ENCODE results near the gene ZDHHC9.

The ZDHHC9 gene

GRCh38 chrX:129830494-129830893 lies 13.2 kb downstream of the ZDHHC9 start:
- no peak for TF ChIP-seq GATA2 (IDR thresholded peaks at IDR 0.05; ENCODE audit: low read depth, low read length)

- TF ChIP-seq GATA3 (IDR thresholded peaks at IDR 0.05; ENCODE audit: low read depth, low read length) (no peak), GATA2 (IDR thresholded peaks at IDR 0.05; ENCODE audit: low read depth, low read length) (no peak)
Observed at GRCh38 chrX:129825746-129826505, 17.8 kb downstream of the ZDHHC9 start.

- TF ChIP-seq GATA2 (IDR thresholded peaks at IDR 0.05; ENCODE audit: low read depth, low read length): no peak
- TF ChIP-seq GATA3 (IDR thresholded peaks at IDR 0.05; ENCODE audit: low read depth, low read length): no peak
Observed at GRCh38 chrX:129824620-129825019, 19.1 kb downstream of the ZDHHC9 start.

GRCh38 chrX:129823522-129823921 lies 20.2 kb downstream of the ZDHHC9 start:
- TF ChIP-seq GATA3 (IDR thresholded peaks at IDR 0.05; ENCODE audit: low read depth, low read length): no peak

- TF ChIP-seq GATA3 (IDR thresholded peaks at IDR 0.05; ENCODE audit: low read depth, low read length): no peak
- no peak for TF ChIP-seq GATA2 (IDR thresholded peaks at IDR 0.05; ENCODE audit: low read depth, low read length)
Observed at GRCh38 chrX:129823115-129823514, 20.6 kb downstream of the ZDHHC9 start.

GRCh38 chrX:129818123-129818522 lies 25.6 kb downstream of the ZDHHC9 start:
- TF ChIP-seq GATA3 (IDR thresholded peaks at IDR 0.05; ENCODE audit: low read depth, low read length) (no peak), GATA2 (IDR thresholded peaks at IDR 0.05; ENCODE audit: low read depth, low read length) (no peak)

- TF ChIP-seq GATA3 (IDR thresholded peaks at IDR 0.05; ENCODE audit: low read depth, low read length) (no peak), GATA2 (IDR thresholded peaks at IDR 0.05; ENCODE audit: low read depth, low read length) (no peak)
Observed at GRCh38 chrX:129813662-129814368, 29.9 kb downstream of the ZDHHC9 start.

GRCh38 chrX:129808829-129809796 lies 34.6 kb downstream of the ZDHHC9 start:
- TF ChIP-seq GATA3 (IDR thresholded peaks at IDR 0.05; ENCODE audit: low read depth, low read length) (no peak), GATA2 (IDR thresholded peaks at IDR 0.05; ENCODE audit: low read depth, low read length) (no peak)

GRCh38 chrX:129808158-129808828 lies 35.4 kb downstream of the ZDHHC9 start:
- TF ChIP-seq GATA3 (IDR thresholded peaks at IDR 0.05; ENCODE audit: low read depth, low read length) (no peak), GATA2 (IDR thresholded peaks at IDR 0.05; ENCODE audit: low read depth, low read length) (no peak)

GRCh38 chrX:129804806-129805205 lies 38.9 kb downstream of the ZDHHC9 start:
- TF ChIP-seq GATA3 (IDR thresholded peaks at IDR 0.05; ENCODE audit: low read depth, low read length): no peak
- no peak for TF ChIP-seq GATA2 (IDR thresholded peaks at IDR 0.05; ENCODE audit: low read depth, low read length)

GRCh38 chrX:129802863-129803262 lies 40.8 kb downstream of the ZDHHC9 start:
- TF ChIP-seq GATA3 (IDR thresholded peaks at IDR 0.05; ENCODE audit: low read depth, low read length) (no peak), GATA2 (IDR thresholded peaks at IDR 0.05; ENCODE audit: low read depth, low read length) (no peak)

GRCh38 chrX:129800186-129800585 lies 43.5 kb downstream of the ZDHHC9 start:
- no peak for TF ChIP-seq GATA3 (IDR thresholded peaks at IDR 0.05; ENCODE audit: low read depth, low read length)
- TF ChIP-seq GATA2 (IDR thresholded peaks at IDR 0.05; ENCODE audit: low read depth, low read length): no peak

GRCh38 chrX:129798888-129799287 lies 44.8 kb downstream of the ZDHHC9 start:
- no peak for TF ChIP-seq GATA3 (IDR thresholded peaks at IDR 0.05; ENCODE audit: low read depth, low read length)
- TF ChIP-seq GATA2 (IDR thresholded peaks at IDR 0.05; ENCODE audit: low read depth, low read length): no peak

- TF ChIP-seq GATA3 (IDR thresholded peaks at IDR 0.05; ENCODE audit: low read depth, low read length): no peak
- TF ChIP-seq GATA2 (IDR thresholded peaks at IDR 0.05; ENCODE audit: low read depth, low read length): no peak
Observed at GRCh38 chrX:129798456-129798855, 45.2 kb downstream of the ZDHHC9 start.
